OCI-M1 (cell line): ENCODE data around the gene CNTN1.
"Not testable (repeated sequence)": the region's sequence is repeated elsewhere in the genome, so short reads cannot be mapped to it uniquely, and the experiment has no call there.

Source experiments
- DNase-seq: peaks from one replicate; lab custom pipeline; 2025; lab: John Stamatoyannopoulos, UW

Gene CNTN1

DNA sequence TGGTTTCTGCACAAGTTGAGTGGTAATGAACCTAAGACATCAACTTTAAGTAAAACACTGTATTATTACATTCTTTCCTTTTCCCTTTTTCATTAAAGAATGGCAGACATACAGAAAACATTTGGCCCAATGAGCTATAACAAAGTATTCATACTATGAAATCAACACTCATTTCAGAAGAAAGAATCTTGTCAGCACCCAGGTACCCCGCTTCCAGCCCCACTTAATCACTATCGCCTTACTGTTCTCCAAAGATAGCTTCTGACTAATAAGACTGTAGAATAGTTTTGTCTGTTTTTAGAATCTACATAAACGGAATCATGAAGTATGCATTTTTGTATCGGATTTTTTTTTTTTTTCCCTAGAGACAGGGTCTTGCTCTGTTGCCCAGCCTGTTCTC is 9.5 kb downstream of the CNTN1 start:
- DNase-seq: no peak

DNA sequence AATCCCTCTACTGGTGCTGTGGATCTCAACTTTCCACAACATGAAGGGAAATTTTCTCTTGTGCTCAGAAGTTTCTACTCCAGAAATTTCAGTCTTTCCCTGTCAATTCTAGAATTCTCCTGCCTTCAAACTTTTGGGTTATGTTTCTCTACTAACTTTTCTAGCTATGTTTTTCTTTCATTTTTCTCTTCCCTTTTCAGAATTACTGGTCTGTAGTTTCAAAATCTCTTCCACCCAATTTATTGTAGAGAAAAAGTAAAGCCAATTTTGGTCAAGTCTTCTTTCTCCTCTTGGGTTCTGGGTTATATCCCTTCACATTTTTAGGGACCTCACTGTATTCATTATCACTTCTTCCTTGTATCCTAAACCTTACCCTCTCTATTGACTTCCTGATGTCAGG is 18.9 kb downstream of the CNTN1 start:
- no peak for DNase-seq

DNA sequence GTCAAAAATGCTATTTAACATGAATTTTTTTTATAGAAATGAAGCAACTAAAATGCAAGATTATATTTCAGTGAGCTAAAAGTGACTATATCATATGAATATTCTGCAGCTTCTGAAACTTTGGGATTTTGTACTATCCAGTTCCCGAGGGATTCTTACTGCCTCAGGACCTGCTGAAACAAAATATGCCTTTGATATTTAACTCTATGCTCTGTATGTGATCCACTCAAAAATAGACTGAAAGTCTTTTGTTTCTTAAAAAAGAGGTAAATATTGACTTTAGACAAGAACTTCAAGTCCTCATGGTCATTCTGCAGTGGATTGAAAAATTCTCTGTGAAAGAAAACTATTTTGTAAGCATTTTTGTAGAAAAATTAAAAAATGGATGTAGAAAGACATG is 22.4 kb downstream of the CNTN1 start:
- no peak for DNase-seq

DNA sequence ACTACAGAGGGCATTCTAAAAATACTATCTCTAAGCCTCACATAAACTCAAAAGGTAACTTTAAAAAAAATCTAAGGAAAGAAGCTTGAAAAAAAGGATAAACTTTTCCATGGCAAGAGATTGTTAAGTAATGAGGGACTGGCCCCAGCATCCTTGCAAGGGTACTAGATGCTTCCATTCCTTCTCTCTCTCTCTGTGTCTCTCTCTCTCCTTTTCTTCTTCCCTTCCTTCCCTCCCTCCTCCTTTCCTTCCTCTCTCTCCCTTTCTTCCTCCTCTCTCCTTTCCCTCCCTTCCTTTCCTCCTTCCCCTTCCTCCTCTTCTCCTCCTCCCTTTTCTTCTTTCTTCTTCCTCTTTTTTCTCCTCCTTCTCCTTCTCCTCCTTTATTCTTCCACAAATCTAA is 23.8 kb downstream of the CNTN1 start:
- no peak for DNase-seq

DNA sequence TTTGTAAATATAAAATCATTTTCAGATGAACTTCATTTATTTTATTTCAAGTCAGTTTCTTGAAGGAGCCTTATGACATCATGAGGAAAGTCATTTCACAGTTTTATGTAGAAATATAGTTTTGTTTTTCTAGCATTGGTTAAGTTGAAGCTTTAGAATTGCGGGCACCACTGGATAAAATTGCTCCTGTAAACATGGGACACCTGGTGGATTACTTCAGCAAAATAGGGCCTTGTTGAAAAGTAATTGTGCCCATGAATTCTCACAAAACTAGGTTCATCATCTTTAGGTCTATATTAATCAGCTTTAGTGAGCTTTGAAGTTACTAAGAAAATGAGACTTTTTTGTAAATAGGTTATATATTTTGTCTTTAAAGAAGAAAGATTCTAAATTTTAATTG is 25.3 kb downstream of the CNTN1 start:
- DNase-seq: no peak

DNA sequence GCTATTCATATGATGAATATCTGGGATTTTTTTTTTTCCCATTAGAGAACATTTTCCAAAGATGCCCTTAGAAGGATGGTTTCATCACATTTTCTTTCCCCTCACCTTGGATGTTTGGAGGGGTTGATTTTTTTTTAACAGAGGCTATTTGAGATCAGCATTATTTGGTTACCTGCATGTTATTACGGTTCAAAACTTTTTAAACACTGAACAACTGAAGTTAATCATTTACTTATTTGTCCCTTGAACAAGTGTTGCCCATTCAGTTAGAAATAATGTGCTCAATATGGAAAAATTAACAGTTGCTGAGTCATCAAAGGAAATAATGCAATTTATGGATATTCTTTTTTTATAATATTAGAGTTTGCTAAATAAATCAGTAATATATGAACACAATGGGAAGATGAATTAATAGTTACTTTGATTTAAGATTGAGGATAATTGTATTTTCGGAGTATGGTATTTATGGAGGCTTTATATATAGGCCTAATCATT is 26.7 kb downstream of the CNTN1 start:
- no peak for DNase-seq

DNA sequence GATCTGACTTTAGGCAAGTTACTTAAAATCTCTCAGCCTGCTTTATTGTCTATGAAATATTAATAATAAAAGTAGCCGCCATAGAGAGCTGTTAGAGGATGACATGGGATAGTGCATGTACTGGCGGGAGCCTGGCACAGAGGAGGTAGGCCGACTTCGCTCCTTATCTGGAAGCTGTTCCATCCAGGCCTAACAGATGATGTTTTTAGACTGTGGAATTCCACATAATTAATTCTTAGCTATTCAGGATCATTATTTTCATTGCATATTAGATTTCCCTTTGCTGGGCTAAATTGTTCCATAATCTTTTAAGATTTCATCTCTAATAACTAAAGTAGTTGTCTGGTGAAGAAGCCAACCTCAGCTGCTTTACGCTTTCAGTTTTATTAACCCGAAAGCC is 30.8 kb downstream of the CNTN1 start:
- no peak for DNase-seq

DNA sequence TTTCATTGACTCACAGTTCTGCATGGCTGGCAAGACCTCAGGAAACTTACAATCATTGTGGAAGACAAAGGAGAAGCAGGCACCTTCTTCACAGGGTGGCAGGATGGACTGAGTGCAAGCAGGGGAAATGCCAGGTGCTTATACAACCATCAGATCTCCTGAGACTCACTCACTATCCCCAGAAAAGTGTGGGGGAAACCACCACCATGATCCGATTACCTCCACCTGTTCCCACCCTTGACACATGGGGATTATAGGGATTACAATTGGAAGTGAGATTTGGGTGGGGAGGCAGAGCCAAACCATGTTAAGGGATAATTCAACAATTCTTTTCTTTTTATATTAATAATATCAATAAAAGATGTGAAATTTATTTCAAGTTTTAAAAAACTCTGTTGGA is 34.1 kb downstream of the CNTN1 start:
- no peak for DNase-seq

DNA sequence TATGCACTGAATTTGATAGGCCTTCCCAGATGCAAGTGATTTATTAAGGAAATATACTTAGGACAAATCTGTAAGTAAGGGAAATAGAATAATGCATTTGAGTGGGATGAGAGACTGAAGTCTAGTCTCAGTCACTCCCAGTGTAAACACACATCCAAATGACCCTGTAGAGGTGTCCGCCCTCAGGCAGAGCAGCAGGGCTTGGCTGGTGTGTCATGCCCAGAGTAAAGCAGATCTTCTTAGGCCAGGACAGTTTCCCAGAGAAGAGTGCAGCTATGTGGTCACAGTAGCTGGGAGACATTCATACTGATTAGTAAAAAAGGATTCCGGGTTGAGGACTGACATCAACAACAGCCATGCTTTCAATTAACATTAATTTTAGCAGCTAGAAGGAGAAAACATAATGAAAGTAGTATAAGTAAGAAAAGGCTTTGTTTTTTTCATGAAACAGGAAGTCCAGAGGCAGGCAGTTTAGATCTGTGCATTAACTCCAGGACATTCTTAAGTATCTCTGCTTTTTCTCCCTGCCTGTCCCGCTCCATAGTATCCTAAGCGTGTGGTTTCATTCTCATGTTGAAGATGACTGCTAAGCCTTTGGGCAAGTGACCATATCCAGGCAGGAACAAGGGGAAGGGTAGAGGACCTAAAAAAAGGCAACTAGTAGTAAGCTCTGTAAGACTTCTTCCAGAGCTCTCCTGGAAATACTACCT is 35.7 kb downstream of the CNTN1 start:
- DNase-seq: no peak

DNA sequence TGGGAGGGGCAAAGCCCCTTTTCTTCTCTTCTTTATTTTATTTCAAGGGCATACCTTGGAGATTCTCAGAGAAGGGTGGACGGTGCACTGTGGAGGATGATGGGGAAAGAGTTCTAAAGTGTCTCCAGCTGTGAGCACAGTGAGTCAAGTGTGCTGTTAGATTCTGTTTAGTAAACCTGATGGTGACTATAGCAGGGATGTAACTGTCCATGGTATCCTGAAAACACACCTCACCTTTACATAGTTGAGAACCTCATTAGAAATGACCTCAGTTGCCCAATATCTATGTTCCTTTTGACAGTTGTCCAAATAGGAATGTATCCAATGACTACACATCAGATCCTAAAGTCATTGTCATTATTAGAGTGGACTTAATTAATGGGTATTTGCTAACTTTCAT is 38.0 kb downstream of the CNTN1 start:
- DNase-seq: no peak

DNA sequence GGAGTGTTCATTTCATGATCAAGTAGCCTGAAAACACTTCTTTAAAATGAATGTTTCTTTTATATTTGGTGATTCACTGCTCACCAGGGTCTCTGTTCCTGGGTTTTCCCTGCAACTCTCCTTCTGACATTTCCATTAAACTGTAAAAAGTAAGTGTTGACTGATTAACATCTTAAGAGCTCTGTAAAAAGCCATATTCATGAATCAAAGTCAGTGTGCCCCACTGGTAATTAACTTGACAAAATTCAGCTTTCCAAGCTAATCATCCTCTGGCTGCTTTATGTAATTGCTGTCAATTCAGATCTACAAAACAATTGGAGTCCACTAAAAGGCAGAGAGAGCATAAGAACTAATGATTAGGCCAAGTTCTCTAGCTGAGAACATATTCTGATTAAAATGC is 41.6 kb downstream of the CNTN1 start:
- no peak for DNase-seq

DNA sequence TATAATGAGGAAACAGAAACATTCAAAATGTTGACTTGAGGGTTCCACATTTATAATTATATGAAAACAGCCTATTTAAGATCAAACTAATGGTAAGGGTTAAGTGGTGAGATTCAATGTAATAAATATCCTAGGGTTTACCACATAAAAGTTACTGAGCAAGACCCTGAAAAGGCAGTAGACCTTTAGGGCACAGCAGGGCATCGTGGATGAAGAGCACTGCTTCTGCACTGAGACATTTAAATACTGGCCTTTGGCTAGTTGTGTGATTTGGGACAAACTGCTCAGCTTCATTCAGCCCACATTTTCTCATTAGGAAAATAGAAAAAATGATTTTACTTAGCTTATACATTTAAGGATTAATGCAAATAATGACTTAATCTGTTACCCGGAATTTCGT is 42.0 kb downstream of the CNTN1 start:
- no peak for DNase-seq

DNA sequence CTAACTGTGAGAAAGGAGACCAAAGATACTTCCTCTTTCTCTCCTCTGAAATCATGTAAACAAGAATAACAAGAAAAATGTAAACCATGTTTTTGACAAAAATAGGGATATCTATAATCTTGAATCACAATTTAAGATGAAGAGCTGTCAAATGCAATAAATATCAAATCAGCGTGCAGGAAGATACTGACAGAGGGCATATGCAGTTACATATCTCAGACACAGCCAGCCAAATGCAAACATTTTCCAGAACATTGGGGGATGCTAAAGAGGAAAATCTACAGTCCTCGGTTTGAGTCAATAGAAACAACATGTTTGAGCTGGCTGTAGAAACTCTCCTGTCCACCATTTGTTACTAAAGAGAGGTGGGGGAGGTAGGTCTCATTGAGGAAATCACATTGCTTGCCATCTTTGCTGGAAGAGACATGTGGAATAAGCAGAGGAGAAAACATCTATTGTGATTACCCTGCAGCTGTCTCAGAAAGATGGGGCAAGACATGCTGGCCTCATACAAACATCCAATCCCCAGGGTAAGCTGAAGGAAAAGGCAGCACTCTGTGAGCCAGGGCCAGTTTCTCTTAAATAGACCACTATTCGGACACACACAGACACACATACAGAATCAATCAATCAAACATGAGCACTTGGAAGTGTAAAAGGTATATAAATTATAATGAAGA is 43.5 kb downstream of the CNTN1 start:
- DNase-seq: no peak

DNA sequence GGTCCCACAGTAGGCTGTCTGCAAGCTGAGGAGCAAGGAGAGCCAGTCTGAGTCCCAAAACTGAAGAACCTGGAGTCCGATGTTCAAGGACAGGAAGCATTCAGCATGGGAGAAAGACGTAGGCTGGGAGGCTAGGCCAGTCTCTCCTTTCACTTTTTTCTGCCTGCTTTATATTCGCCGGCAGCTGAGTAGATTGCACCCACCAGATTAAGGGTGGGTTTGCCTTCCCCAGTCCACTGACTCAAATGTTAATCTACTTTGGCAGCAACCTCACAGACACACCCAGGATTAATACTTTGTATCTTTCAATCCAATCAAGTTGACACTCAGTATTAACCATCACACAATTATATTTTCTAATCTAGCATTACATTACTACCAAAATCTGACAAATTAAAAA is 45.2 kb downstream of the CNTN1 start:
- not testable (repeated sequence) for DNase-seq

DNA sequence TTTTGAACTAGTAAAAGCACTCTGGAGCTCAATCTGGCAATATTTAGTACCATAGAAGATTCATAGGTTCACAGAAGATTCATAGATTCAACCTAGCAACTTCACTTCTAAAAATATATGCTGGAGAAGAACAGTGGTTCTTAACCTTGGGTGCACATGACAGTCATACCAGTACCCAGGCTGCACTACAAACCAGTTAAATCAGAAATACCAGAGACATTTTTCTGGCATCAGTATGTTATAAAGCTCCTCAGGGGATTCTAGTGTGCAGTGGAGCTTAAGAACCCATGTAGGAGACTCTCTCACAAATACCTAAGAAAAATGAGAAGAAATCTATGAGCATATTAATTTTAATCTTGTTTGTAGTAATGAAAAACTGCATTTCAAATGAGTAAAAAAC is 46.6 kb downstream of the CNTN1 start:
- DNase-seq: no peak

DNA sequence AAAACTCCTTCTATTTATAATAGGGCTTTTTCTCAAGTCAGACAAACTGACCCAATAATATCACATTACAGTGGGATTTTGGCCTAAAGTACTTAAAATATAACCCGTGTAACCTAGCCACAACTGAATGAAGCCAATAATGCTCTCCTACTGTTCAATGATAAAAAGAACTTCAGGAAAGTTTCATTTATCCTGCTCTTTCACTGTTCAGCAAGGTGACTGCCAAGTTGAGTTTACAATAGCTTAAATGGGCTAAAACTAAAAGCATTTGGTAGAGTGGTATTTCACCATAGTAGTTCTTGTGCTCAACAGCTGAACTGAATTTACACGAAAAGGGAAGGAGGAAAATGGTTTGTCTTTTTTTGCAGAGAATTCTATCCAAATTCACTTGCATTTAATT is 49.8 kb downstream of the CNTN1 start:
- no peak for DNase-seq

DNA sequence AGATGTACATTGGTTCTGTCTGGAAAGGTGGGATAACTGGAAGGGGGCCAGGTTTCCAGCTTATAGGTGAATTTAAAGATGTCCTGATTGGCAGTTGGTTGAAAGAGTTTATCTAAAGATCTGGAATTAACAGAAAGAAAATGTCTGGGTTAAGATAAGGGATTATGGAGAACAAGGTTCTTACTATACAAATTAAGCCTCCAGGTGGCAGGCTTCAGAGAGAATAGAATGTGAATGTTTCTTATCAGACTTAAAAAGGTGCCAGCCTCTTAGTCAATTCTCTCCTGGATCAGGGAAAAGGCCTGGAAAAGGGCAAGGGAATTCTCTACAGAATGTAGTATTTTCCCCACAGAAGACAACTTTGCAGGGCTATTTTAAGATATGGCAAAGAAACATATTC is 53.1 kb downstream of the CNTN1 start:
- peak; percentile 37 for DNase-seq

DNA sequence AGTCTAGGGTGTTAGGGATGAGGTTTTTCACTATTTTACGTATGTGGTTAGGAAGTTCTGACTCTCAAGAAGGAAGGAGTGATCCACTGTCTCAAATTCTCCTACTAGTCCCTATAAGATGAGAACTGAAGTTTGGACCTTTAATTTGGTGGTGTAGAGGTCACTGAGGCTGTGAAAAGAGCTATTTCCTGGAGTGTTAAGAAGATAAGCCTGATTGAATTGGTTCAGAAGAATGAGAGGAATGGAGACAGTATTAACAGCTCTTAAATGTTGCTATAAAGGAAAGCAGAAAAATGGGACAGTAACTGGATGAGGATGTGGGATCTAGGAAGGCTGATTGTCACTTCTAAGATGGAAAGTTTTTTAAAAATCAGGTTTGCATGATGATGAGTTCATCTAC is 57.6 kb downstream of the CNTN1 start:
- no peak for DNase-seq

DNA sequence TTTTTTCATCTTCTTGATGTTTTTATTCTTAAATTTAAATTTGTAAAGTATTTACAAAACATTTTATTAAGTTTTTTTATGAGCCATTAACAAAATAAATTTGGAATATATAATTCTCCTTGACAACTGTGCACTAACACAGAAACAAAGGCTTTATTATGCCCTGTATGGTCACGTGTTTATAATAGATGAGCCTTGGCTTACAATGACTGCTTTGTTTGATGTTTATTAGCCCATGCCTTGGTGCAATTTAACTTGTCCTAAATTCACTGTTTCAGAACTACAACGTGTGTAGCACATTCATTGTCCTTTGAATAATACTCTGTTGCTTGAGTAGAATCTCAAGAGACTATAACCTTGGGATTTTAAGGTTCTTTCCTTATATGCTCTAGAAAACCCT is 59.8 kb downstream of the CNTN1 start:
- DNase-seq: no peak

DNA sequence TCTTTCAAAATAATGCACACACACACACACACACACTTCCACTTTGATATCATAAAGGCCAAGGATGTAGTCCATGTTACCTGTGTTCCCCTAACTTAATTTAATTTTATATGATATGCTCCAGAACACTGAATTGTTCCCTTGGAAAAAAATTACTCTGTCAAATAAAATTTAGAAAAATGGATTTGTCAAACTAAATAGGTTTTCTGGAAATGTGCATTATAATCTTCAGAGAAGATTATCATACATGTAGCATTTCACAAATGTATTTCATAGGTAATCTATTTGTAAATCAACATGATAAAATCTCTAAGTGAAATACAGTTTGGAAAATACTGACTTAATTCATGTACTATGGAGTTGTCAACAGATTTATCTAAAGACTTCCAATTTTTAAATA is 68.6 kb downstream of the CNTN1 start:
- no peak for DNase-seq

DNA sequence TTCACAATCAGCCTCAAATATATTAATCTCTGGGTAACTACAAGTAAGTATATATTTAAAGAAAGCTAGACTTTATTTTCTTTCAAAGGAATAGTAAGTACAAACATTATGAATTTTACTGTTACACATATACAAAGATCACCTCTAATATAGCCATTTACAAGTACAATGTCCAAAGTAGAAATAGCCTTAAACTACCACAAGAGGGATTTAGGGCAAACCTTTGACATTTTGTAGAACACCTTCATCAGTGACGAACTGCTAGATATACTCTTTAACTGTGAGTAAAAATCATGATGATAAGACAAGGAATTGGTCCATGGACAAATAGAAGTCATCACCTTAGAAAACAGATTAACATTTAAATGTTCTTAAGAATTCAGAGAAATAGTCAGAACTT is 69.8 kb downstream of the CNTN1 start:
- DNase-seq: peak; percentile 27

DNA sequence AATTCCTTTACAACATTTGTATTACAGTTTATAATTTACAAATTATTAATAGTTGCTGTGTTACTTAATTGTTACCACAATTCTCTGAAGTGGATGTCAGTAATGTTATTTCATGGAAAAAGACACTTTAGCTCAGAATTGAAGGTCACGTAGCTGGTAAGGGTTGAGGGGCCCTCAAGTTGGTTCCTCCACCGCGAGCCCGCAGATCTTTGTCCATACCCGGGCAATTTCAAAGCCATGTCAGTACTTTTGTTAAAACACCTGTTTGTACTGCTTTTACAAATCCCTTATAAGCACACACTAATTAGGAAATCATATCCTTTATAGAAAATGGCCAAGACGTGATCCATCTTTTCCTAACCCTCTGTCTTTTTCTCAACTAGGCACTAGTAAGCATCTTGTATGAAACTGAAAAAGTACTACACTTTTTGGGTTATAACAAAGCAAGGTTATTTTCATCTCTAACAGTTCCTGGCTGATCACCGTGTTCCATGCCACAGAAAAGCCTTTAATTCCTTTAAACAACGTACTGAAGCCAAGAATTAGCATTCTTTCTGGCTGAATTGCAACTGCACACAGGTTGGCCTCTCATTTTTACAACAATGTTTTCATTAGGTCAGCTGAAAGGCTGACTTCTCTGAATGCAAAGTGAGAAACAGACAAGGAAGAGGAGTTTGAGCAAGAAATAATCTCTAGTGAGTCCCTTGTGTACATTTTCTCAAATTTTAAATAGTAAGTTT is 76.1 kb downstream of the CNTN1 start:
- DNase-seq: no peak

DNA sequence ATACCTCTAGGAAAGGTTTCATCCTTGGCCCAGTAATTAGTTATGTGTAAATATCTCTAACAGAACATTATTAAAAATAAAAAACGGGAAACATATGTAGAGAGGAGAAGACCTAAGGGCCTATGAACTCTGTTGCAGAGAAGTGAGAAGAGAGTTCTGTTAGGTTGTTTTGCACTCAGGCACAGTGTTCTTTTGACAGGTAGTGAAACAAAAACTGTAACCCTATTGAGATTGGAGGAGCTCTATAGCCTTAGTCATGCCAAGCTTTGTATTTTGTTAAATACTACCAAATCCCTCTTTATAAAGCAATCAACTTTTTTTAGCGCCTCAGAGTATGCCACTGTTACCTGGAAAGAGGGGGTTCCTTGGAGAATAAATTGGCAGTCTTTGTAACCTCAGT is 77.6 kb downstream of the CNTN1 start:
- no peak for DNase-seq
